GM23338 (cell line): Measurements from ENCODE around the gene SNRPB2. TPM values are rescaled to one million over a fixed set of nuclear protein-coding genes. Genes with fewer than 3 reads are reported as not detected.

Source experiments
- ATAC-seq: fragments of 200-7000 bp; cut with Tn5 transposase; 3 replicates; pipeline ENCODE4 v1.9.1; 2020
- DNase-seq: peaks from one replicate; pipeline ENCODE4 v3.0.0-alpha.2; 2015; ENCODE audit warnings: low spot score
- H2AFZ ChIP-seq: fragments of 200-600 bp; sonication (generic); 2 replicates; pipeline ENCODE4 v1.8.0; 2016; ENCODE audit warnings: antibody characterized with exemption, mild to moderate bottlenecking, moderate library complexity
- H3F3A ChIP-seq: fragments of 200-600 bp; sonication (generic); replicated peaks from 2 replicates; pipeline ENCODE4 v1.8.0; 2017; ENCODE audit warnings: antibody characterized with exemption, mixed run types, low read depth
- H3K27ac ChIP-seq: fragments of 200-600 bp; sonication (generic); 2 replicates; pipeline ENCODE4 v1.6.1; 2016; ENCODE audit warnings: low read depth
- H3K27me3 ChIP-seq: fragments of 200-600 bp; sonication (generic); 2 replicates; pipeline ENCODE4 v1.8.0; 2016; ENCODE audit warnings: mild to moderate bottlenecking, mixed run types, moderate library complexity; ENCODE audit not compliant: insufficient read depth
- H3K36me3 ChIP-seq: fragments of 200-600 bp; sonication (generic); 2 replicates; pipeline ENCODE4 v1.8.0; 2016; ENCODE audit warnings: mild to moderate bottlenecking; ENCODE audit not compliant: insufficient read depth
- H3K4me1 ChIP-seq: fragments of 200-600 bp; sonication (generic); 2 replicates; pipeline ENCODE4 v1.8.0; 2016; ENCODE audit warnings: mild to moderate bottlenecking, moderate library complexity; ENCODE audit not compliant: insufficient read depth
- H3K4me2 ChIP-seq: fragments of 200-600 bp; sonication (generic); 2 replicates; pipeline ENCODE4 v1.7.1; 2017; ENCODE audit warnings: mixed run types
- H3K4me3 ChIP-seq: fragments of 200-600 bp; sonication (generic); 2 replicates; pipeline ENCODE4 v1.6.1; 2016; ENCODE audit warnings: mixed run types
- H3K79me2 ChIP-seq: fragments of 200-600 bp; sonication (generic); replicated peaks from 2 replicates; pipeline ENCODE4 v1.8.0; 2017; ENCODE audit warnings: mild to moderate bottlenecking; ENCODE audit not compliant: insufficient read depth
- H3K9me2 ChIP-seq: fragments of 200-600 bp; sonication (generic); 2 replicates; pipeline ENCODE4 v1.8.0; 2017; ENCODE audit not compliant: insufficient read depth
- H4K20me1 ChIP-seq: fragments of 200-600 bp; sonication (generic); replicated peaks from 2 replicates; pipeline ENCODE4 v1.8.0; 2017; ENCODE audit warnings: mild to moderate bottlenecking; ENCODE audit not compliant: insufficient read depth
- H3K27ac Mint-ChIP-seq: 2 replicates; pipeline ENCODE4 v1.8.0; 2020; ENCODE audit warnings: inconsistent platforms, mild to moderate bottlenecking, moderate library complexity, mixed read lengths
- H3K27me3 Mint-ChIP-seq: 3 replicates; pipeline ENCODE4 v1.8.0; 2022; ENCODE audit warnings: low read depth, mild to moderate bottlenecking, moderate library complexity, mixed read lengths, inconsistent platforms; ENCODE audit not compliant: insufficient read depth, poor library complexity
- H3K36me3 Mint-ChIP-seq: 3 replicates; pipeline ENCODE4 v1.8.0; 2021; ENCODE audit warnings: low read depth, mild to moderate bottlenecking, inconsistent platforms, moderate library complexity, mixed read lengths
- H3K4me1 Mint-ChIP-seq: 3 replicates; pipeline ENCODE4 v1.8.0; 2020; ENCODE audit warnings: mild to moderate bottlenecking, inconsistent platforms, mixed read lengths
- H3K4me3 Mint-ChIP-seq: 3 replicates; pipeline ENCODE4 v1.8.0; 2021; ENCODE audit warnings: moderate library complexity, mild to moderate bottlenecking, inconsistent platforms, mixed read lengths
- H3K9me3 Mint-ChIP-seq: 3 replicates; pipeline ENCODE4 v1.8.0; 2020; ENCODE audit warnings: moderate library complexity, mild to moderate bottlenecking, inconsistent platforms, mixed read lengths
- CTCF ChIP-seq, 2 experiments: fragments of 200-600 bp in 1 of 2; sonication (generic) in 1 of 2; conservative IDR thresholded peaks; 2 replicates each; pipeline versions ENCODE4 v1.5.1 to v1.6.1; 2016 to 2017; ENCODE audit warnings: antibody characterized with exemption in 2 of 2, low read depth in 2 of 2, mild to moderate bottlenecking in 2 of 2, moderate library complexity in 1 of 2
- ETS1 ChIP-seq: IDR thresholded peaks from 2 replicates; pipeline ENCODE4 v1.6.1; 2016; ENCODE audit warnings: antibody characterized with exemption
- EZH2 ChIP-seq: fragments of 200-600 bp; sonication (generic); IDR thresholded peaks from one replicate; pipeline ENCODE4 v1.8.0; 2017; ENCODE audit warnings: antibody characterized with exemption, mild to moderate bottlenecking, low read depth; ENCODE audit not compliant: unreplicated experiment
- NANOG ChIP-seq: IDR thresholded peaks from 2 replicates; pipeline ENCODE4 v1.6.1; 2016; ENCODE audit warnings: antibody characterized with exemption, borderline replicate concordance
- POLR2AphosphoS5 ChIP-seq: IDR thresholded peaks from 2 replicates; pipeline ENCODE4 v1.6.1; 2016; ENCODE audit warnings: antibody characterized with exemption, low read depth
- STAT1 ChIP-seq: IDR thresholded peaks from one replicate; pipeline ENCODE4 v1.6.1; 2016; ENCODE audit warnings: antibody characterized with exemption; ENCODE audit not compliant: unreplicated experiment
- ZNF114 ChIP-seq: fragments of 250-450 bp; sonication (Bioruptor Pico); IDR thresholded peaks from 2 replicates; pipeline ENCODE4 v1.5.0; 2020; ENCODE audit warnings: mild to moderate bottlenecking, moderate library complexity
- ZNF331 ChIP-seq: fragments of 250-450 bp; sonication (Bioruptor Pico); IDR thresholded peaks from 2 replicates; pipeline ENCODE4 v1.5.0; 2020; ENCODE audit warnings: low read depth, mild to moderate bottlenecking, moderate library complexity
- ZNF462 ChIP-seq: fragments of 250-450 bp; sonication (Bioruptor Pico); IDR thresholded peaks from 2 replicates; pipeline ENCODE4 v1.5.0; 2020; ENCODE audit warnings: mild to moderate bottlenecking, moderate library complexity
- polyA plus RNA-seq: library from polyadenylated mRNA; unstranded; fragments of >200 nt; fragmentation: Nextera tagmentation; extraction: Ambion mirVana; gene quantifications from 2 replicates; pipeline ENCODE4 v1.2.1, GENCODE V29; 2016
- total RNA-seq: library from RNA; depleted of rRNA; stranded (reverse); fragments of >200 nt; shearing (Covaris generic); gene quantifications from 2 replicates; pipeline ENCODE4 v1.2.3, GENCODE V29; 2014

Gene SNRPB2
- total and polyA plus RNA-seq, 2 experiments from 2014 or later: 94.9 to 377 TPM

GRCh38 chr20:16707674-16708073, 22.2 kb upstream of the SNRPB2 start (continued):
- TF ChIP-seq ZNF462 (CRISPR knock-in tag) (no peak), NANOG (no peak), CTCF (conservative IDR thresholded peaks at IDR 0.05; ENCODE audit: low read depth in 2 of 2) (no peak), ZNF331 (CRISPR knock-in tag) (no peak), ETS1 (no peak), ZNF114 (CRISPR knock-in tag) (no peak), POLR2AphosphoS5 (no peak)

GRCh38 chr20:16708602-16709001, 21.2 kb upstream of the SNRPB2 start:
- ATAC-seq (no peak), DNase-seq (no peak)
- H3K36me3 ChIP-seq: no peaks in the 10 kb centered on the region
- H3K79me2 ChIP-seq: no peaks in the 10 kb centered on the region
- H3K4me1 ChIP-seq: peaks cover 6% of the 10 kb centered on the region; the same call in 1 of the 2 replicates
- Mint-ChIP-seq H3K9me3 (peaks cover 35% of the 10 kb centered on the region), H3K4me3 (no peak overlapping the region), H3K4me1 (peaks cover 11% of the 10 kb centered on the region), H3K27me3 (no peaks in the 10 kb centered on the region), H3K27ac (no peak overlapping the region), H3K36me3 (peaks cover 19% of the 10 kb centered on the region)
- no peaks in the 10 kb centered on the region for H4K20me1 ChIP-seq
- no peaks in the 10 kb centered on the region for H3F3A ChIP-seq
- no peak overlapping the region for H3K27ac ChIP-seq
- H3K4me3 ChIP-seq: no peak overlapping the region
- no peak overlapping the region for H3K4me2 ChIP-seq
- no peaks in the 10 kb centered on the region for H3K27me3 ChIP-seq
- H2AFZ ChIP-seq: no peak overlapping the region
- no peaks in the 10 kb centered on the region for H3K9me2 ChIP-seq
- TF ChIP-seq ETS1 (no peak), EZH2 (no peak), POLR2AphosphoS5 (no peak), STAT1 (no peak), NANOG (no peak)
